OCI-LY7 (cell line): ENCODE measurements around the gene MUC12. TPM values are rescaled to one million over a fixed set of nuclear protein-coding genes. Genes with fewer than 3 reads are reported as not detected.

Experiments used
- BruUV-seq: library from RNA; stranded (reverse); fragments of 400-500 nt; replicated peaks from 2 replicates; lab custom pipeline; 2021; lab: Mats Ljungman, UMichigan
- CTCF ChIA-PET: fragments of 300-600 bp; sonication (Branson Sonifier 250); formaldehyde crosslinking; loops from one replicate; lab custom pipeline; 2022; ENCODE audit warnings: antibody characterized with exemption; ENCODE audit not compliant: unreplicated experiment; lab: Charles Lee
- POLR2A ChIA-PET: fragments of 300-600 bp; sonication (Branson Sonifier 250); formaldehyde crosslinking; loops from one replicate; lab custom pipeline; 2022; ENCODE audit warnings: antibody characterized with exemption; lab: Charles Lee
- DNase-seq: peaks from one replicate; pipeline ENCODE4 v3.0.0-alpha.2; 2015; ENCODE audit warnings: low spot score
- H2AFZ ChIP-seq: fragments of 200-600 bp; sonication (generic), shearing (Covaris generic); 2 replicates; pipeline ENCODE4 v1.6.1; 2014; ENCODE audit warnings: mild to moderate bottlenecking, antibody characterized with exemption, low read length, moderate library complexity
- H3K27ac ChIP-seq: fragments of 200-600 bp; sonication (generic); 2 replicates; pipeline ENCODE4 v1.5.1; 2014; ENCODE audit warnings: mixed run types, low read depth, mild to moderate bottlenecking, moderate library complexity, low read length, inconsistent platforms; ENCODE audit not compliant: poor library complexity, severe bottlenecking
- H3K36me3 ChIP-seq: fragments of 200-600 bp; sonication (generic); 2 replicates; pipeline ENCODE4 v1.6.1; 2014; ENCODE audit warnings: mild to moderate bottlenecking, antibody characterized with exemption, low read length, moderate library complexity, mixed read lengths; ENCODE audit not compliant: insufficient read depth
- H3K4me1 ChIP-seq: fragments of 200-600 bp; sonication (generic); 2 replicates; pipeline ENCODE4 v1.5.1; 2014; ENCODE audit warnings: mild to moderate bottlenecking, low read length; ENCODE audit not compliant: insufficient read depth, poor library complexity, severe bottlenecking
- H3K4me2 ChIP-seq: fragments of 200-600 bp; sonication (generic); 2 replicates; pipeline ENCODE4 v1.6.1; 2014; ENCODE audit warnings: mild to moderate bottlenecking, low read length
- H3K4me3 ChIP-seq: fragments of 200-600 bp; sonication (generic); 2 replicates; pipeline ENCODE4 v1.5.1; 2014; ENCODE audit warnings: mild to moderate bottlenecking, low read depth, low read length; ENCODE audit not compliant: poor library complexity, severe bottlenecking
- H3K79me2 ChIP-seq: fragments of 200-600 bp; sonication (generic); 2 replicates; pipeline ENCODE4 v1.6.1; 2016; ENCODE audit warnings: low read depth, mild to moderate bottlenecking, low read length, moderate library complexity, mixed read lengths; ENCODE audit not compliant: insufficient read depth
- H3K9me2 ChIP-seq: fragments of 200-600 bp; sonication (generic); 2 replicates; pipeline ENCODE4 v1.6.1; 2016; ENCODE audit warnings: mild to moderate bottlenecking, low read length, mixed read lengths; ENCODE audit not compliant: insufficient read depth
- H3K9me3 ChIP-seq: fragments of 200-600 bp; sonication (generic); 2 replicates; pipeline ENCODE4 v1.6.1; 2014; ENCODE audit warnings: mild to moderate bottlenecking, mixed run types, low read length, mixed read lengths
- H4K20me1 ChIP-seq: fragments of 200-600 bp; sonication (generic); 2 replicates; pipeline ENCODE4 v1.6.1; 2014; ENCODE audit warnings: mild to moderate bottlenecking, antibody characterized with exemption, low read length, moderate library complexity, mixed read lengths; ENCODE audit not compliant: insufficient read depth
- EZH2phosphoT487 ChIP-seq: fragments of 200-600 bp; sonication (generic); IDR thresholded peaks from 2 replicates; pipeline ENCODE4 v1.6.1; 2018; ENCODE audit warnings: low read depth, borderline replicate concordance, mild to moderate bottlenecking, mixed run types, antibody characterized with exemption, low read length, moderate library complexity, mixed read lengths
- intact Hi-C: fragments of 100-400 bp; cut with micrococcal nuclease; formaldehyde crosslinking; loops from one replicate; pipeline ENCODE4 v1.10.0; 2022; ENCODE audit not compliant: unreplicated experiment
- total RNA-seq, 2 experiments: library from RNA; depleted of rRNA in 1 of 2; stranded (reverse); fragments of >200 nt in 1 of 2; shearing (Covaris generic) in 1 of 2; gene quantifications; 2 replicates each; pipeline ENCODE4 v1.2.3, GENCODE V29; 2014 to 2022
- TF ChIP-seq, protein P1 (sequence below): fragments of 200-600 bp; sonication (generic); conservative IDR thresholded peaks from 2 replicates; pipeline ENCODE4 v1.5.1; 2014; ENCODE audit warnings: mild to moderate bottlenecking, antibody characterized with exemption, low read length, moderate library complexity, mixed read lengths

MUC12 gene
- total RNA-seq, 2 experiments from 2014 or later = not detected

GRCh38 chr7:100946111-100946510 is 23.3 kb upstream of the MUC12 start:
- Histone ChIP-seq H3K79me2 (no peaks in the 10 kb centered on the region), H3K27ac (no peak overlapping the region), H3K4me2 (no peak overlapping the region), H3K36me3 (no peaks in the 10 kb centered on the region), H3K9me2 (no peaks in the 10 kb centered on the region), H4K20me1 (no peaks in the 10 kb centered on the region), H3K4me3 (no peak overlapping the region), H3K4me1 (no peaks in the 10 kb centered on the region), H2AFZ (no peak overlapping the region), H3K9me3 (no peaks in the 10 kb centered on the region)
- TF ChIP-seq EZH2phosphoT487 = no peak
- ChIA-PET CTCF (no interaction called here), POLR2A (no interaction called here)
- DNase-seq = no peak
- no TSS peak for BruUV-seq
- intact Hi-C loops = no loop called here

DNA sequence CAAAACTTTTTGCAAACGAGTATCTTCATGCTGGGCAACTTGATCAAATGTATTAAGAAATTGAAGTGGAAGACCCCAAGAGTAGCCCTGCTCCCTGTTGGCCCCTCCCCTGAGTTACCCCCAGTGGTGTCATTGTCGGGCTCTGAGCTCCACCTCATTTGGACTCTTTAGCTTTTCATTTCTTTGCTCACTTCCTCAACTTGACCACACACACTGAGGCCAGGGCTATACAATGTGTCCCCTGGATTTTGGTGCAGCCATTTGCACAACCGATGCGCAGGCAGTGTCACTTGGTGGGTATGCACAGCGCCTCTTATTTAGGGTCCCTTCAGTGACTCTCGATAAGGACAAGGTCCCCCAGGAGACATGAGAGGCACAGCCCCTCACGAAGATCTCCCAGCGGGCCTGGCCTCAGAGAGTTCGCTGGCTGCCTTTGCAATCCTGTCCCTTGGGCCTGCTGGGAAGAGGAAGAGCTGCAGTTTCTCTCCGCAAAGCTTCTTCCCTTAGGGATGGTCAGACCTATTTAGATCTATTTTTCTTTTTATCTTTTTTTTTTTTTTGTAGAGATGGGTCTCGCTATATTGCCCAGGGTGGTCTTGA is 22.5 kb upstream of the MUC12 start:
- no peak overlapping the region for H3K4me3 ChIP-seq
- H3K4me2 ChIP-seq = no peak overlapping the region
- TF ChIP-seq, protein P1, sequence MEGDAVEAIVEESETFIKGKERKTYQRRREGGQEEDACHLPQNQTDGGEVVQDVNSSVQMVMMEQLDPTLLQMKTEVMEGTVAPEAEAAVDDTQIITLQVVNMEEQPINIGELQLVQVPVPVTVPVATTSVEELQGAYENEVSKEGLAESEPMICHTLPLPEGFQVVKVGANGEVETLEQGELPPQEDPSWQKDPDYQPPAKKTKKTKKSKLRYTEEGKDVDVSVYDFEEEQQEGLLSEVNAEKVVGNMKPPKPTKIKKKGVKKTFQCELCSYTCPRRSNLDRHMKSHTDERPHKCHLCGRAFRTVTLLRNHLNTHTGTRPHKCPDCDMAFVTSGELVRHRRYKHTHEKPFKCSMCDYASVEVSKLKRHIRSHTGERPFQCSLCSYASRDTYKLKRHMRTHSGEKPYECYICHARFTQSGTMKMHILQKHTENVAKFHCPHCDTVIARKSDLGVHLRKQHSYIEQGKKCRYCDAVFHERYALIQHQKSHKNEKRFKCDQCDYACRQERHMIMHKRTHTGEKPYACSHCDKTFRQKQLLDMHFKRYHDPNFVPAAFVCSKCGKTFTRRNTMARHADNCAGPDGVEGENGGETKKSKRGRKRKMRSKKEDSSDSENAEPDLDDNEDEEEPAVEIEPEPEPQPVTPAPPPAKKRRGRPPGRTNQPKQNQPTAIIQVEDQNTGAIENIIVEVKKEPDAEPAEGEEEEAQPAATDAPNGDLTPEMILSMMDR = no peak
- no peak for TF ChIP-seq EZH2phosphoT487
- ChIA-PET CTCF (no interaction called here), POLR2A (no interaction called here)
- H3K36me3 ChIP-seq = no peaks in the 10 kb centered on the region
- no peak overlapping the region for H3K27ac ChIP-seq
- H3K79me2 ChIP-seq = no peaks in the 10 kb centered on the region
- H3K4me1 ChIP-seq = no peaks in the 10 kb centered on the region
- no peak overlapping the region for H2AFZ ChIP-seq
- no peaks in the 10 kb centered on the region for H4K20me1 ChIP-seq
- intact Hi-C loops = no loop called here
- no TSS peak for BruUV-seq
- no peak for DNase-seq
- H3K9me3 ChIP-seq = no peaks in the 10 kb centered on the region
- H3K9me2 ChIP-seq = no peaks in the 10 kb centered on the region

DNA sequence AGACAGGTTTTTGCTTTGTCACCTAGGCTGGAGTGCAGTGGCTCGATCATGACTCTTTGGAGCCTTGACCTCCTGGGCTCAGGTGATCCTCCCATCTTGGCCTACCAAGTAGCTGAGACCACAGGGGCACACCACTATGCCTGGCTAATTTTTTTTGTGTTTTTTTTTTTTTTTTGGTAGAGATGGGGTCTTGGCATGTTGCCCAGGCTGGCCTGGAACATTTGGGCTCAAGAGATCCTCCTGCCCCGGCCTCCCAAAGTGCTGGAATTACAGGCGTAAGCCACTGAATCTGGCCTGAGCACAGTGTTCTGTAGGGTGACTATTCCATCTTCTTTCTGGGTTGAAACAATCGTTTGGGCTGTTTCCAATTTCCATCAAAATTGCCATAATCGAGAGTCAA is 21.6 kb upstream of the MUC12 start:
- DNase-seq = no peak
- ChIA-PET POLR2A (no interaction called here), CTCF (no interaction called here)
- intact Hi-C loops = no loop called here
- H3K4me2 ChIP-seq = no peak overlapping the region
- BruUV-seq = no TSS peak
- H3K79me2 ChIP-seq = no peaks in the 10 kb centered on the region
- no peaks in the 10 kb centered on the region for H4K20me1 ChIP-seq
- no peak for TF ChIP-seq EZH2phosphoT487
- TF ChIP-seq, protein P1 = no peak
- H3K27ac ChIP-seq = no peak overlapping the region
- H2AFZ ChIP-seq = no peak overlapping the region
- no peaks in the 10 kb centered on the region for H3K4me1 ChIP-seq
- H3K4me3 ChIP-seq = no peak overlapping the region
- H3K36me3 ChIP-seq = no peaks in the 10 kb centered on the region
- no peaks in the 10 kb centered on the region for H3K9me3 ChIP-seq
- H3K9me2 ChIP-seq = no peaks in the 10 kb centered on the region
